ENCODE results near the gene EIF2B5. TPM values are rescaled to one million over a fixed set of nuclear protein-coding genes. Genes with fewer than 3 reads are reported as not detected.
A peak's percentile ranks its signal among the peaks of the same experiment; 100 is the strongest.

Gene EIF2B5
- total RNA-seq, 6 experiments from 2014 or later, result 27.5 to 33.1 (median 31.4) TPM

DNA sequence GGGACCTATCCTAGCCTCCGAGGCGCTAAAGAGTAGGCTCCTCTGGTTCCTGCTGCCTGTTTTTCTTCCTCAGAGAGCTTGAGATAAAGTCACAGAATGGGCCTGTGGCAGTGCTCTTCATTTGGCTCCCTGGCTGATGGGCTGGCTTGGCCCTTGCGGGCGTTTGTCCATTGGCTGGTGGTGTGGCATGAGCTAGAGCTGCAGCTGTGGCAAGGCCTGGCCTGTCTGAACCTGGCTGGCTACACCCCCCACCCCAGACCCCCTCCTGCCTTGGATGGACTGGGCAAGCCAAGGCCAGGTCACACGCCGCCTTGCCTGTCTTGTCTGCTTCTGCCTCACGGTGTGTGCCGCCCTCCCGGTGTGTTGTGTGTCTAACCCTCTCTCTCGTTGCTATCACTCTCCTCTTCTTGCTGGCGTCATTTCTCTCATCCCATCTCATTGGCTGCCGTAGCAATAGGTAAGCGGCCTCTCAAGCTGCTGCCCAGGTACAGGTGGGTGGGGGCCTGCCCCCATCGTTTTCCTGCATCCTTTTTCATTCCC is 42.7 kb downstream of the EIF2B5 start:
- H3K9me3 Mint-ChIP-seq, result no peaks in the 10 kb centered on the region
- H3K27ac Mint-ChIP-seq, result peak overlapping the region; percentile 96
- TF ChIP-seq, protein P1, sequence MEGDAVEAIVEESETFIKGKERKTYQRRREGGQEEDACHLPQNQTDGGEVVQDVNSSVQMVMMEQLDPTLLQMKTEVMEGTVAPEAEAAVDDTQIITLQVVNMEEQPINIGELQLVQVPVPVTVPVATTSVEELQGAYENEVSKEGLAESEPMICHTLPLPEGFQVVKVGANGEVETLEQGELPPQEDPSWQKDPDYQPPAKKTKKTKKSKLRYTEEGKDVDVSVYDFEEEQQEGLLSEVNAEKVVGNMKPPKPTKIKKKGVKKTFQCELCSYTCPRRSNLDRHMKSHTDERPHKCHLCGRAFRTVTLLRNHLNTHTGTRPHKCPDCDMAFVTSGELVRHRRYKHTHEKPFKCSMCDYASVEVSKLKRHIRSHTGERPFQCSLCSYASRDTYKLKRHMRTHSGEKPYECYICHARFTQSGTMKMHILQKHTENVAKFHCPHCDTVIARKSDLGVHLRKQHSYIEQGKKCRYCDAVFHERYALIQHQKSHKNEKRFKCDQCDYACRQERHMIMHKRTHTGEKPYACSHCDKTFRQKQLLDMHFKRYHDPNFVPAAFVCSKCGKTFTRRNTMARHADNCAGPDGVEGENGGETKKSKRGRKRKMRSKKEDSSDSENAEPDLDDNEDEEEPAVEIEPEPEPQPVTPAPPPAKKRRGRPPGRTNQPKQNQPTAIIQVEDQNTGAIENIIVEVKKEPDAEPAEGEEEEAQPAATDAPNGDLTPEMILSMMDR (IDR thresholded peaks at IDR 0.05), result no peak
- no peak for DNase-seq
- peaks cover 5% of the 10 kb centered on the region for H3K27me3 Mint-ChIP-seq (ENCODE audit: insufficient read depth)
- H3K36me3 Mint-ChIP-seq (ENCODE audit: low read depth), result peaks cover 40% of the 10 kb centered on the region
- H3K4me3 Mint-ChIP-seq, result peak overlapping the region; percentile 98
- peaks cover 60% of the 10 kb centered on the region for H3K4me1 Mint-ChIP-seq (ENCODE audit: low read depth)

DNA sequence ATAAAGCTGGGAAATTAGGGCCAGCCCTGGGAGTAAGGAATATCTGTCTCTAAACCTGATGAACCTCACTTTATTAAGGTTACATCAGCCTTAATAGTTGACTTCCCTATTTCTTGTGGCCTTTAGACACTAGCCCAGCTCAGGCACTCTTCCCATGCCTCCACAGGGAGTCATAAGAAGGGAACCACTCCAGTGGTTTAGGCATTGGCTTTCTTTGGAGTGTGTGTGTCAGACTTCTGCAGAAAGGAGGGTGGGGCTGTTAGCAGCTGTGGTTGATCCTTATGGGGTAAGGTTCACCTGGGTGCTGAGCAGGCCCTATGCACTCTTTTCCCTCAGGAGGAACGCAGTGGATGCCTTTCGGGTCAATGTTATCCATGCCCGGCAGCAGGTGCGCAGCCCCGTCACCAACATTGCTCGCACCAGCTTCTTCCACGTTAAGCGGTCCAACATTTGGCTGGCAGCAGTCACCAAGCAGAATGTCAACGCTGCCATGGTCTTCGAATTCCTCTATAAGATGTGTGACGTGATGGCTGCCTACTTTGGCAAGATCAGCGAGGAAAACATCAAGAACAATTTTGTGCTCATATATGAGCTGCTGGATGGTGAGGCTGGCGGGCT is 43.5 kb downstream of the EIF2B5 start:
- TF ChIP-seq, protein P1 (IDR thresholded peaks at IDR 0.05), result no peak
- peaks cover 47% of the 10 kb centered on the region for H3K36me3 Mint-ChIP-seq (ENCODE audit: low read depth)
- H3K27ac Mint-ChIP-seq, result peak overlapping the region; percentile 96; the same call in 1 of the 2 replicates
- peaks cover 52% of the 10 kb centered on the region for H3K4me1 Mint-ChIP-seq (ENCODE audit: low read depth)
- peak; percentile 41 for DNase-seq
- peak overlapping the region; percentile 98 for H3K4me3 Mint-ChIP-seq
- peaks cover 5% of the 10 kb centered on the region for H3K27me3 Mint-ChIP-seq (ENCODE audit: insufficient read depth)
- no peaks in the 10 kb centered on the region for H3K9me3 Mint-ChIP-seq

DNA sequence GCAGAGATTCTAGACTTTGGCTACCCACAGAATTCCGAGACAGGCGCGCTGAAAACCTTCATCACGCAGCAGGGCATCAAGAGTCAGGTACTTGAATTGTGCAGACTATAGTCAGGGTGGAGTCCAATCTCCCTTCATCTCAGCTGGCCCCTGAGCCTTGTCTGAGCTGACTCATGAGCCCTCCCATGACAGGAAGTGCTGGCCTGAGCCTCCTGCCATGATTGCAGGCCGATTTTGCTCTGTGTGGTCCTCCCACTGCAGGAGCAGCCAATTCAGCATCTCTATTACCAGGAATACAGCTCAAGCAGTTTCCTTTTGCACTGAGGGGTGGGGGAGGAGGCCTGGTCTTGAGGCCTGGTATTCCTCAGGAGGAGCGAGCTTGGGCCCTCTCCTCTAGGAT is 45.0 kb downstream of the EIF2B5 start:
- peak; percentile 42 for DNase-seq
- no peaks in the 10 kb centered on the region for H3K9me3 Mint-ChIP-seq
- H3K36me3 Mint-ChIP-seq (ENCODE audit: low read depth), result peaks cover 57% of the 10 kb centered on the region
- H3K27ac Mint-ChIP-seq, result peak overlapping the region; percentile 59
- H3K4me1 Mint-ChIP-seq (ENCODE audit: low read depth), result peaks cover 59% of the 10 kb centered on the region
- H3K4me3 Mint-ChIP-seq, result no peak overlapping the region; the same call in 1 of the 2 replicates
- peaks cover 5% of the 10 kb centered on the region for H3K27me3 Mint-ChIP-seq (ENCODE audit: insufficient read depth)
- TF ChIP-seq, protein P1 (IDR thresholded peaks at IDR 0.05), result no peak

DNA sequence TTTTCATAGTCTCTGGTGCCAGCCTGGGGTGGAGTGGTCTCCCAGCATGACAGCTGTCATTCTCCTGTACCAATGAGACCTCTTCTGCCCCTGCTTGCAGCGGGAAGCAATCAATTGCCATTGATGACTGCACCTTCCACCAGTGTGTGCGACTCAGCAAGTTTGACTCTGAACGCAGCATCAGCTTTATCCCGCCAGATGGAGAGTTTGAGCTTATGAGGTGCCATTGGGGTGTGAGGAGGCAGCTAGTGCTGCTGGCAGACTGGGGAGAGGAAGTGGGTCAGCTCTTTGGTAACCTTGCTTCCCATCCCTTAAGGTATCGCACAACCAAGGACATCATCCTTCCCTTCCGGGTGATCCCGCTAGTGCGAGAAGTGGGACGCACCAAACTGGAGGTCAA is 46.4 kb downstream of the EIF2B5 start:
- TF ChIP-seq, protein P1 (IDR thresholded peaks at IDR 0.05), result no peak
- DNase-seq, result no peak
- Mint-ChIP-seq H3K4me3 (no peak overlapping the region), H3K36me3 (ENCODE audit: low read depth) (peaks cover 50% of the 10 kb centered on the region), H3K4me1 (ENCODE audit: low read depth) (peaks cover 61% of the 10 kb centered on the region), H3K27me3 (ENCODE audit: insufficient read depth) (peaks cover 6% of the 10 kb centered on the region), H3K27ac (peak overlapping the region; percentile 40; the same call in 1 of the 2 replicates), H3K9me3 (no peaks in the 10 kb centered on the region)

DNA sequence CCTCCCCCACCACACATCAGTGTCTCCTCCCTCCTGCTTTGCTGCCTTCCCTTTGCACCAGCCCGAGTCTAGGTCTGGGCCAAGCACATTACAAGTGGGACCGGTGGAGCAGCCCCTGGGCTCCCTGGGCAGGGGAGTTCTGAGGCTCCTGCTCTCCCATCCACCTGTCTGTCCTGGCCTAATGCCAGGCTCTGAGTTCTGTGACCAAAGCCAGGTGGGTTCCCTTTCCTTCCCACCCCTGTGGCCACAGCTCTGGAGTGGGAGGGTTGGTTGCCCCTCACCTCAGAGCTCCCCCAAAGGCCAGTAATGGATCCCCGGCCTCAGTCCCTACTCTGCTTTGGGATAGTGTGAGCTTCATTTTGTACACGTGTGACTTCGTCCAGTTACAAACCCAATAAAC is 48.5 kb downstream of the EIF2B5 start:
- Mint-ChIP-seq H3K36me3 (ENCODE audit: low read depth) (peaks cover 54% of the 10 kb centered on the region), H3K9me3 (no peaks in the 10 kb centered on the region), H3K27ac (peak overlapping the region; percentile 61; the same call in 1 of the 2 replicates), H3K4me1 (ENCODE audit: low read depth) (peaks cover 56% of the 10 kb centered on the region), H3K4me3 (no peak overlapping the region), H3K27me3 (ENCODE audit: insufficient read depth) (peaks cover 11% of the 10 kb centered on the region)
- DNase-seq, result no peak
- TF ChIP-seq, protein P1 (IDR thresholded peaks at IDR 0.05), result no peak
